ENCODE results near the gene OPN1SW. TPM values are rescaled to one million over a fixed set of nuclear protein-coding genes. Genes with fewer than 3 reads are reported as not detected.
A peak's percentile ranks its signal among the peaks of the same experiment; 100 is the strongest.

Gene OPN1SW
- total and polyA plus RNA-seq, 9 of the 15 experiments (the other 6 are each of a cell fraction or from before 2014, with no cell fraction given), result 0.84 to 1.0 TPM; not detected in 7

- TF ChIP-seq CHD4 (IDR thresholded peaks at IDR 0.05; ENCODE audit: insufficient read depth, insufficient replicate concordance, low read depth, low read length, poor library complexity, severe bottlenecking) (no peak), MED1 (CRISPR knock-in tag; IDR thresholded peaks at IDR 0.05; ENCODE audit: borderline replicate concordance) (no peak), MAFF (IDR thresholded peaks at IDR 0.05; ENCODE audit: low read length) (peak; percentile 25; the same call in 1 of the 2 replicates), ZNF212 (CRISPR knock-in tag; IDR thresholded peaks at IDR 0.05) (0 out of 2 replicates have a peak, but pooled peaks have one; percentile 58), BRD9 (IDR thresholded peaks at IDR 0.05; ENCODE audit: low read depth, partially characterized antibody) (peak; percentile 99), AFF1 (IDR thresholded peaks at IDR 0.05; ENCODE audit: low read depth in 1 of 2, partially characterized antibody in 2 of 2) (peak in 1 of 2 experiments; percentile 93), ZNF197 (CRISPR knock-in tag; IDR thresholded peaks at IDR 0.05; ENCODE audit: low read depth) (no peak), HLTF (IDR thresholded peaks at IDR 0.05) (0 out of 2 replicates have a peak, but pooled peaks have one; percentile 53), MCM7 (IDR thresholded peaks at IDR 0.05) (no peak; a peak in 1 of 4 replicates), ATF2 (CRISPR knock-in tag; IDR thresholded peaks at IDR 0.05) (no peak), CC2D1A (IDR thresholded peaks at IDR 0.05) (peak; percentile 64; the same call in 1 of the 2 replicates), RB1 (IDR thresholded peaks at IDR 0.05; ENCODE audit: low read depth) (peak; percentile 94), NCOR1 (IDR thresholded peaks at IDR 0.05) (no peak; the same call in 1 of the 2 replicates), ZNF696 (CRISPR knock-in tag; conservative IDR thresholded peaks at IDR 0.05) (no peak), ZBTB7A (IDR thresholded peaks at IDR 0.05; ENCODE audit: borderline replicate concordance, control insufficient read depth, low read depth, low read length) (peak; percentile 40; the same call in 1 of the 2 replicates), ID3 (CRISPR knock-in tag; IDR thresholded peaks at IDR 0.05) (no peak), ID3 (tag; IDR thresholded peaks at IDR 0.05) (peak; percentile 68; the same call in 1 of the 2 replicates), TEAD4 (IDR thresholded peaks at IDR 0.05; ENCODE audit: low read length) (peak; percentile 89), TEAD4 (CRISPR knock-in tag; IDR thresholded peaks at IDR 0.05; ENCODE audit: borderline replicate concordance) (no peak), SRF (CRISPR knock-in tag; IDR thresholded peaks at IDR 0.05) (peak; percentile 2 to 28; a peak in 2 of 4 replicates), SP2 (IDR thresholded peaks at IDR 0.05; ENCODE audit: extremely low read depth, low read depth, low read length, poor library complexity, severe bottlenecking) (no peak), E2F5 (CRISPR knock-in tag; IDR thresholded peaks at IDR 0.05) (peak; percentile 69)
Observed at GRCh38 chr7:128783143-128783861, 7.7 kb upstream of the OPN1SW start (continued).

Data from K562 (cell line).